GM12878 (cell line): ENCODE measurements around the gene SSX2IP. TPM values are rescaled to one million over a fixed set of nuclear protein-coding genes. Genes with fewer than 3 reads are reported as not detected.

ENCODE experiments used
- ATAC-seq: fragments of 200-7000 bp; cut with Tn5 transposase; 3 replicates; pipeline ENCODE4 v1.9.1; 2020; ENCODE audit warnings: mild to moderate bottlenecking, moderate library complexity
- BruUV-seq: library from RNA; stranded (reverse); fragments of 400-500 nt; replicated peaks from 2 replicates; lab custom pipeline; 2021; lab: Mats Ljungman, UMichigan
- CTCF ChIA-PET: fragments of 300-600 bp; sonication (Branson Sonifier 250); formaldehyde crosslinking; extraction: SDS; loops from one replicate; lab custom pipeline; 2021; ENCODE audit warnings: inconsistent platforms; lab: Yijun Ruan, JAX
- POLR2A ChIA-PET: fragments of 350-600 bp; formaldehyde crosslinking; extraction: SDS; loops from one replicate; lab custom pipeline; 2021; ENCODE audit warnings: inconsistent platforms; lab: Charles Lee
- RAD21 ChIA-PET: fragments of 300-600 bp; sonication (Branson Sonifier 250); formaldehyde crosslinking; loops from one replicate; lab custom pipeline; 2023; ENCODE audit warnings: antibody characterized with exemption; ENCODE audit not compliant: unreplicated experiment; lab: Charles Lee
- SMC1A ChIA-PET: fragments of 300-600 bp; sonication (Branson Sonifier 250); formaldehyde crosslinking; loops from one replicate; lab custom pipeline; 2023; ENCODE audit not compliant: unreplicated experiment, uncharacterized antibody; lab: Charles Lee
- DNase-seq: peaks from one replicate; pipeline ENCODE4 v3.0.0-alpha.2; 2011; ENCODE audit warnings: low read depth, low spot score
- FAIRE-seq: peaks from 3 replicates; lab custom pipeline; 2011; peaks lifted over from hg19 to GRCh38; lab: Jason Lieb, UNC
- H2AFZ ChIP-seq: 2 replicates; pipeline ENCODE4 v1.6.0; 2011; ENCODE audit warnings: low read depth, low read length, control low read depth; ENCODE audit not compliant: control insufficient read depth
- H3K27ac ChIP-seq: 2 replicates; pipeline ENCODE4 v1.5.1; 2011; ENCODE audit warnings: control low read depth; ENCODE audit not compliant: control insufficient read depth, insufficient read depth
- H3K27me3 ChIP-seq, 2 experiments: replicated peaks in 1 of 2; 2 replicates each; pipeline versions ENCODE4 v1.6.0 to v1.6.1; 2011; ENCODE audit warnings: low read length in 1 of 2; ENCODE audit not compliant: control insufficient read depth in 2 of 2, insufficient read depth in 2 of 2
- H3K36me3 ChIP-seq, 2 experiments: 2 replicates each; pipeline ENCODE4 v1.5.1; 2011; ENCODE audit warnings: low read length in 1 of 2; ENCODE audit not compliant: control insufficient read depth in 2 of 2, insufficient read depth in 2 of 2
- H3K4me1 ChIP-seq: 2 replicates; pipeline ENCODE4 v1.6.1; 2011; ENCODE audit warnings: mild to moderate bottlenecking, low read length, moderate library complexity, mixed read lengths; ENCODE audit not compliant: control insufficient read depth, insufficient read depth
- H3K4me2 ChIP-seq: 2 replicates; pipeline ENCODE4 v1.6.0; 2011; ENCODE audit warnings: control low read depth; ENCODE audit not compliant: control insufficient read depth, insufficient read depth
- H3K4me3 ChIP-seq: fragments of 200-600 bp; sonication (generic); 2 replicates; pipeline ENCODE4 v1.5.1; 2016
- H3K79me2 ChIP-seq: 2 replicates; pipeline ENCODE4 v1.6.0; 2011; ENCODE audit warnings: low read length; ENCODE audit not compliant: control insufficient read depth, insufficient read depth
- H3K9ac ChIP-seq: 2 replicates; pipeline ENCODE4 v1.8.0; 2011; ENCODE audit warnings: low read length, control low read depth, mixed read lengths; ENCODE audit not compliant: control insufficient read depth, insufficient read depth
- H3K9me3 ChIP-seq: replicated peaks from 3 replicates; pipeline ENCODE4 v1.5.1; 2011; ENCODE audit warnings: mild to moderate bottlenecking, low read length; ENCODE audit not compliant: control insufficient read depth, insufficient read depth
- H4K20me1 ChIP-seq: 2 replicates; pipeline ENCODE4 v1.6.0; 2011; ENCODE audit not compliant: control insufficient read depth, insufficient read depth
- ASH2L ChIP-seq: fragments of 300-600, 200-600 bp; sonication (generic); IDR thresholded peaks from 2 replicates; pipeline ENCODE4 v1.6.1; 2017; ENCODE audit warnings: low read depth, mild to moderate bottlenecking, borderline replicate concordance
- BHLHE40 ChIP-seq, 2 experiments: fragments of 450-650 bp in 1 of 2; IDR thresholded peaks; 2 replicates each; pipeline ENCODE4 v1.6.1; 2011 to 2017; ENCODE audit warnings: low read depth in 2 of 2, borderline replicate concordance in 1 of 2, improper control_type of control experiment in 1 of 2, low read length in 1 of 2, mild to moderate bottlenecking in 1 of 2
- CBX3 ChIP-seq: fragments of 200-600 bp; sonication (generic); IDR thresholded peaks from 2 replicates; pipeline ENCODE4 v1.6.1; 2016; ENCODE audit warnings: low read depth, borderline replicate concordance
- EGR1 ChIP-seq, 2 experiments: IDR thresholded peaks; 1 replicate in 1 of 2; 2 replicates in 1 of 2; pipeline ENCODE4 v1.6.1; 2011 to 2012; ENCODE audit warnings: low read depth in 2 of 2, low read length in 2 of 2, borderline replicate concordance in 1 of 2, mild to moderate bottlenecking in 1 of 2, moderate library complexity in 1 of 2
- EP300 ChIP-seq, 2 experiments: fragments of 150-350 bp in 1 of 2; IDR thresholded peaks; 2 replicates each; pipeline ENCODE4 v1.6.1; 2011 to 2012; ENCODE audit warnings: low read depth in 2 of 2, low read length in 2 of 2, borderline replicate concordance in 1 of 2, improper control_type of control experiment in 1 of 2, inconsistent platforms in 1 of 2; ENCODE audit not compliant: control insufficient read depth in 1 of 2
- ETV6 ChIP-seq, 2 experiments: fragments of 450-650 bp in 1 of 2; IDR thresholded peaks in 1 of 2; conservative IDR thresholded peaks in 1 of 2; 2 replicates each; pipeline ENCODE4 v1.6.1; 2014; ENCODE audit warnings: antibody characterized with exemption in 1 of 2, borderline replicate concordance in 1 of 2, low read depth in 1 of 2, mild to moderate bottlenecking in 1 of 2, moderate library complexity in 1 of 2
- EZH2 ChIP-seq: IDR thresholded peaks from 2 replicates; pipeline ENCODE4 v1.6.1; 2012; ENCODE audit warnings: low read depth, mild to moderate bottlenecking, control low read depth, inconsistent platforms, low read length, borderline replicate concordance; ENCODE audit not compliant: control insufficient read depth
- IKZF1 ChIP-seq: fragments of 450-650 bp; conservative IDR thresholded peaks from 2 replicates; pipeline ENCODE4 v1.6.1; 2017; ENCODE audit warnings: antibody characterized with exemption, mild to moderate bottlenecking
- KDM1A ChIP-seq: fragments of 200-600 bp; sonication (generic); IDR thresholded peaks from 2 replicates; pipeline ENCODE4 v1.6.1; 2016; ENCODE audit warnings: borderline replicate concordance
- MEF2B ChIP-seq: fragments of 450-650 bp; IDR thresholded peaks from 2 replicates; pipeline ENCODE4 v1.6.1; 2018; ENCODE audit warnings: mild to moderate bottlenecking, moderate library complexity; ENCODE audit not compliant: partially characterized antibody, poor library complexity, severe bottlenecking
- MTA3 ChIP-seq: IDR thresholded peaks from 2 replicates; pipeline ENCODE4 v1.6.1; 2012; ENCODE audit warnings: low read length, inconsistent platforms, borderline replicate concordance
- NFIC ChIP-seq: IDR thresholded peaks from 2 replicates; pipeline ENCODE4 v1.6.1; 2012; ENCODE audit warnings: low read depth, mild to moderate bottlenecking, inconsistent platforms, low read length, moderate library complexity
- POLR2A ChIP-seq: IDR thresholded peaks from 2 replicates; pipeline ENCODE4 v1.6.1; 2011; ENCODE audit warnings: low read depth, mild to moderate bottlenecking, low read length
- RAD21 ChIP-seq: IDR thresholded peaks from 2 replicates; pipeline ENCODE4 v1.6.1; 2011; ENCODE audit warnings: mild to moderate bottlenecking, low read depth, low read length, moderate library complexity; ENCODE audit not compliant: insufficient read depth
- RCOR1 ChIP-seq: conservative IDR thresholded peaks from 2 replicates; pipeline ENCODE4 v1.6.1; 2012; ENCODE audit warnings: low read depth, low read length, improper control_type of control experiment
- RFX5 ChIP-seq: IDR thresholded peaks from 2 replicates; pipeline ENCODE4 v1.6.1; 2011; ENCODE audit warnings: low read depth, low read length, improper control_type of control experiment
- TCF7 ChIP-seq: IDR thresholded peaks from 2 replicates; pipeline ENCODE4 v1.6.1; 2014; ENCODE audit warnings: antibody characterized with exemption, borderline replicate concordance
- WGBS: methylation state at CpG from one replicate; pipeline ENCODE4 v1.1.6; 2016; ENCODE audit warnings: low lambda C conversion rate; ENCODE audit not compliant: insufficient replicate concordance, insufficient coverage; ENCODE audit errors: missing lambda C conversion rate; 5-methylcytosine and 5-hydroxymethylcytosine counted together
- in situ Hi-C: fragments of 300-500 bp; cut with MboI; formaldehyde crosslinking; loops from 9 replicates; pipeline ENCODE4 v1.14.3; 2018; ENCODE audit warnings: mixed read lengths
- intact Hi-C: fragments of 100-400 bp; cut with micrococcal nuclease; formaldehyde crosslinking; loops from one replicate; pipeline ENCODE4 v1.14.2; 2022; ENCODE audit not compliant: unreplicated experiment
- polyA plus RNA-seq, 11 experiments: library from polyadenylated mRNA; depleted of rRNA in 4 of 11; unstranded in 6 of 11; stranded (reverse) in 5 of 11; fragments of >200 nt; fragmentation: Nextera tagmentation in 4 of 11; fragmentation: Illumina TruSeq in 1 of 11; extraction: Ambion mirVana in 4 of 11; extraction: Trizol in 1 of 11; gene quantifications; 1 replicate in 1 of 11; 2 replicates in 10 of 11; pipeline versions ENCODE4 v1.2.1 to v1.2.3, GENCODE V29; 2011 to 2016; ENCODE audit warnings: inconsistent platforms in 2 of 11, missing spikeins in 2 of 11, low read depth in 1 of 11
- total RNA-seq, 4 experiments: library from RNA; depleted of rRNA in 3 of 4; stranded (reverse); fragments of >200 nt in 3 of 4; fragmentation: Illumina TruSeq in 1 of 4; extraction: Trizol in 1 of 4; gene quantifications; 2 replicates each; pipeline versions ENCODE4 v1.2.1 to v1.2.3, GENCODE V29; 2013 to 2021
- TF ChIP-seq, protein P1 (sequence below): IDR thresholded peaks from 2 replicates; pipeline ENCODE4 v1.6.1; 2011; ENCODE audit warnings: borderline replicate concordance, low read depth, mild to moderate bottlenecking, moderate library complexity, mixed read lengths, low read length; ENCODE audit not compliant: insufficient read depth; ENCODE audit errors: extremely low read length

SSX2IP gene
- total and polyA plus RNA-seq, 10 of the 15 experiments (the other 5 are each of a cell fraction or from before 2014, with no cell fraction given) = 3.3 to 14.0 (median 10.4) TPM

DNA sequence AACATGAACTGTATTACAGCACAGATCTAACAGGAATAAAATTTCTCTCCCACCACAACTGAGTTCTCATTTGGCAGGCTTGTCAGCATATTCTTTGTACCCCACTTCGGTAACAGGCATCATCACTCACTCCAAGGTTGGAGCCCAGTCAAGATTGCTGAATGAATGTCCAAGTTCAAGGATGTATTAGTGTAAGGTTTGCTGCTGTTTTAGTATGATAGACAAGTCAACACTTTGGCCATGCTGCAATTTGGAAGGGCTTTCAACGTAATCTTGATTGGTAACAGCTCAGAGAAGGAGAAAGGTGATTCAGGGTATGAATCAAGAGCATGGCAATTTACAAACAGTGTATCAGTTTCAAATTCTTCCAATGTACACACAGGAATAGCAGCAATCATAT lies 6.8 kb downstream of the SSX2IP start:
- Histone ChIP-seq H3K9me3 (no peaks in the 10 kb centered on the region; the same call in 2 of the 3 replicates), H3K36me3 (no peaks in the 10 kb centered on the region), H3K79me2 (peaks cover 2% of the 10 kb centered on the region), H3K4me3 (no peak overlapping the region)
- FAIRE-seq (no peak), ATAC-seq (no peak)
- in situ Hi-C loops = no loop called here
- WGBS = 100% methylated on average over 2 of the region's 2 CpGs
- no TSS peak for BruUV-seq
- SMC1A ChIA-PET = interaction anchor here (1.1 to 3.3 kb wide), 4 partner anchors 9 to 41 kb away, joined by 3 to 14 read pairs (median 4); no protein-coding TSS in a partner anchor
- TF ChIP-seq IKZF1 = no peak
- TF ChIP-seq MTA3 = no peak
- no peak for TF ChIP-seq EP300 (IDR thresholded peaks at IDR 0.05; ENCODE audit: borderline replicate concordance in 1 of 2, control insufficient read depth in 1 of 2, low read depth in 2 of 2, low read length in 2 of 2)
- TF ChIP-seq RFX5 = no peak
- TF ChIP-seq MEF2B = no peak
- TF ChIP-seq NFIC = no peak
- no peak for TF ChIP-seq EZH2
- TF ChIP-seq RAD21 = no peak
- TF ChIP-seq CBX3 = no peak
- no peak for TF ChIP-seq RCOR1
- TF ChIP-seq KDM1A = no peak
- TF ChIP-seq EGR1 (IDR thresholded peaks at IDR 0.05; ENCODE audit: borderline replicate concordance in 1 of 2, low read depth in 2 of 2, low read length in 2 of 2) = no peak
- TF ChIP-seq, protein P1, sequence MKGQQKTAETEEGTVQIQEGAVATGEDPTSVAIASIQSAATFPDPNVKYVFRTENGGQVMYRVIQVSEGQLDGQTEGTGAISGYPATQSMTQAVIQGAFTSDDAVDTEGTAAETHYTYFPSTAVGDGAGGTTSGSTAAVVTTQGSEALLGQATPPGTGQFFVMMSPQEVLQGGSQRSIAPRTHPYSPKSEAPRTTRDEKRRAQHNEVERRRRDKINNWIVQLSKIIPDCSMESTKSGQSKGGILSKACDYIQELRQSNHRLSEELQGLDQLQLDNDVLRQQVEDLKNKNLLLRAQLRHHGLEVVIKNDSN = no peak
- no peak for TF ChIP-seq TCF7
- no peak for TF ChIP-seq POLR2A
- no peak for TF ChIP-seq BHLHE40 (IDR thresholded peaks at IDR 0.05; ENCODE audit: borderline replicate concordance in 1 of 2, low read depth in 2 of 2, low read length in 1 of 2)
- TF ChIP-seq ETV6 (conservative IDR thresholded peaks at IDR 0.05 in 1 of 2, IDR thresholded peaks at IDR 0.05 in 1 of 2; ENCODE audit: borderline replicate concordance in 1 of 2, low read depth in 1 of 2) = no peak
- no peak for TF ChIP-seq ASH2L
- TF ChIP-seq, all 136 proteins: peak for 0
- Histone ChIP-seq H3K9ac (no peak overlapping the region), H3K27ac (no peak overlapping the region), H2AFZ (no peak overlapping the region), H3K4me1 (peaks cover 7% of the 10 kb centered on the region; the same call in 1 of the 2 replicates), H3K27me3 (no peaks in the 10 kb centered on the region), H4K20me1 (no peaks in the 10 kb centered on the region), H3K4me2 (no peak overlapping the region)
- CTCF ChIA-PET = interaction anchor here (1.0 to 2.5 kb wide), 4 partner anchors 38 to 76 kb away, joined by 3 to 5 read pairs (median 4); no protein-coding TSS in a partner anchor
- RAD21 ChIA-PET = interaction anchor here (1.6 kb wide), 1 partner anchor 20 kb away, joined by 3 read pairs; no protein-coding TSS in a partner anchor
- POLR2A ChIA-PET = no interaction called here
- intact Hi-C loops = no loop called here
- no peak for DNase-seq
